Loucy (cell line): ENCODE measurements around the gene CIRBP.

Source experiments
- CTCF ChIP-seq: fragments of 200-600 bp; sonication (generic); conservative IDR thresholded peaks from 2 replicates; pipeline ENCODE4 v1.5.1; 2014; ENCODE audit warnings: mild to moderate bottlenecking, antibody characterized with exemption, low read length
- EZH2phosphoT487 ChIP-seq: fragments of 200-600 bp; IDR thresholded peaks from 2 replicates; pipeline ENCODE4 v1.6.1; 2018; ENCODE audit warnings: antibody characterized with exemption, mild to moderate bottlenecking, moderate library complexity, borderline replicate concordance

DNA sequence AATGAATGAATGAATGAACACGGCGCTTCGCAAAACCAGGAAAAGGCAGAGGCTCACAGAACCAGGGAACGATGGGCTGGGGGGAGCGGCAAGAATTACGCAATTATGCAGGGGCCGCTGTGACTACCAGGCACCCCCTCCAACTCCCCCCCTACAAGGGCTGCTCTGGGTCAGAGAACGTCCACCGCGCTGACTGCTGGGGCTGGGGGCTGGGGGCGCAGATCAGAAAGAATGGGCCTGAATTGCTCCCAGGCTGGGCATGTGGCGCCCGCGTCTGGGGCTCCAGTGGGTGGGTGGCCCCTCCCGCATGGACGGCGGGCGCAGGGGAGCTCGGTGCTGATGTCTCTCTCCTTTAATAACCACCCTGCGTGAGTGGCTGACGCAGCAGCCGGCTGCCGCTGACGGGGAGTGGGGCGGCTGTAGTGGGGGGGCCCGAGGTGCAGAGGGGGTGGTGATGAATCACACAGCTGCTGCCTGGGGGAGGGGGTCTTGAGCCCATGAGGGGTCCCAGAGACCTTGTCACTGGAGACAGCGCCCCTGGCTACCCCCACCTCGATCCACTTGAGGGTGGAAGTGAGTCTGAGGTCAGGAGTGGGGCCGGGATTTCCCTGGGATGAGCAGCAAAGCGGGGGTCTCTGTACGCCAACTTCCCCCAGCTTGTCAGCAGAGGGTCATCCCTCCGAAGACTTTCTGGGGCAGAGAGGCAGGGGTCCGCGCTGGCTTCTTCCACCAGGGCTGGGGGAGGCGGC is 1.5 kb upstream of the CIRBP start:
- TF ChIP-seq CTCF (no peak), EZH2phosphoT487 (no peak)
